ENCODE measurements around the gene CA10.

Gene CA10

GRCh38 chr17:51610155-51610554, 548.4 kb downstream of the CA10 start:
- DNase-seq = no peak

GRCh38 chr17:51608251-51608933, 550.1 kb downstream of the CA10 start:
- DNase-seq = no peak

DNA sequence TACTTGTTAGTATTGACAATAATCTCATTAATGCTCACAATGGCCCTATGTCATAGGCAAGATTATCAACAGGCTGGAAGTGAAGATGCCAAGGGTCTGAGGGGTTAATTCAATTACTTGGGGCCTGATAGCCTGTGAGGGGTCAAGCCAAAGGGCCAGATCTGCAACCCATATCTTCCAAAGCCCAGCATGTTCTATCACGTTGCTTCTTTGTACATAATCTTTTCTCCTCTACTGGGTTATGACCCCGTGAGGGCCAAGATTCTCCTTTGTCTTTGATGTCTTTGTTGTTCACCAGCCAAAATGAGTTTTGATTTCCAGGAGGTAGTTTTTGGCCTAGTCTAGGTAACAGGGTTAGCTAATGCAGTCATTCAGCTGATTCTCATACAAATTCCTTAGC, 551.0 kb downstream of the CA10 start:
- DNase-seq = no peak

DNA sequence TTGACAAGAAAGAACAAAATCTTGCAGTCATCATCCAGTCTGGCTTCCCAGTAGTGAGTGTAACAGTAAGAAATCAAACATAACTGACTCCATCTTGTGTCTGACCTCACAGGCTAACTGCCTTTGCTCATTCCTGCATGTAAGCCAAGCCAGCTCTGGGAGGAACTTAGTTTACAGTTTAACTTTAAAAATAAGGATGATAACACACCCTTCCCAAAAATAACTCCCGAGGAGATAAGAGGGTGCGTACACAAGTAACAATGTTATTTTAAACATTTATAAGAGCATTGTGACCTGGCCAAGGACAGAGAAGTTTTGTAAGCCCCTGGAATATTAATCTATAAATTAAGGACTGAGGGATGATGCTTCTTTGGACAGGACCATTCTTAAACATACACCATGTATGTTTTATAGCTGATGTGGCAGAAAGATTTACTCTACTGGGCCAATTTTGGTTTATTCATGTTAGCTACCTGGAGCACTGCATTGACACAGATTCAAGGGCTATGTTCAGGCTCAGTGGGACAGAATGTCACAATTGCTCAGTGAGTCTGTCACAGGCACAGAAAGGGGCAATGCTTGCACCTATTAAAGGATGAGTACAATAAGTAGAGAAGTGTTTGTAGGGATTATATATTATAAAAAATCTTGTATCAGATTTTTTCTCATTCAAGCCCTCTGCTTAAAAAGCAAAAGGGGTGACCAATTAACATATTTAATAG, 554.1 kb downstream of the CA10 start:
- DNase-seq = no peak

DNA sequence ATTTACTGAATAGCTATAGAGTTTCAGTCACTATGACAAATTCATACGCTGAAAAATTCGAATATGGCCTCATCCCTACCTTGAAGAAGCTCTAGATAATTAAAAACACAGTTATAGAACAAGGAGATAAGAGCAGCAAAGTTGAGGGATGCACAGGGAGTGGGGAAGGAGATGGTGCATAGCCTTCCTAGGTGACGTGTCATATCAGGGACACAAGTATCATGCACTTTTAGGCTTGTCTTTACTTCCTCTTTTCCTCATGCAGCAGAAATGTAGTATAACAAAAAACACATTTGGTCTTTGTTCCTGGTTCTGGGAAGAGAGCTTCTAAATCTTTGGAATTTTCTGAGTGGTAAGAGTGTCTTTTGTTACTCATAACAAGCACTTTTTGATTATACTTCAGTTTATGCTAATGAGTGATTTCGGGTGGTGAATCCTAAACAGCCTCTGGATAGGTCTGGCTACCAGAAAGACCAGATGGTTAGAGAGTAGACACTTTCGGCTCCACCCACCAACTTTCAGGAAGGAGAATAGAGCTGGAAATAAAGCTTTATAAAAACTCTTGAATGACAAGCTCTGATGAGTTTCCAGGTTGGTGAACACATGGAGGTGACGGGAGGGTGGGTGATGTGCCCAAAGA, 556.8 kb downstream of the CA10 start:
- no peak for DNase-seq

DNA sequence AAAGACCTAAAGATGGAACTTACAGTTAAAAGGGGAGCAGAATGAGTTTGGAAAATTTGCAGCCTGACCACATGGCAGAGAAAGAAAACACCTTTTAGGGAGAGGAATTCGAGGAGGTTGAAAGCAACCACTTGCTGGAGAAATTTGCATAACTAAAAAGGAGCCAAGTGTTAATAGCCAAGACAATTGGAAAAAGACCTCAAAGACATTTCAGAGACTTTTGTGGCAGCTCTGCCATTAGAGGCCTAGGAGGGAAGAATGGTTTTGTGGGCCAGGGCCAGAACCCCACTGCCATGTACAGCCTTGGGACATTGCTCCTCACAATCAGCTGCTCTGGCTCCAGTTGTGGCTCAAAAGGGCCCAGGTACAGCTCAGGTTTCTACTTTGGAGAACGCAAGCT, 559.7 kb downstream of the CA10 start:
- DNase-seq = no peak

DNA sequence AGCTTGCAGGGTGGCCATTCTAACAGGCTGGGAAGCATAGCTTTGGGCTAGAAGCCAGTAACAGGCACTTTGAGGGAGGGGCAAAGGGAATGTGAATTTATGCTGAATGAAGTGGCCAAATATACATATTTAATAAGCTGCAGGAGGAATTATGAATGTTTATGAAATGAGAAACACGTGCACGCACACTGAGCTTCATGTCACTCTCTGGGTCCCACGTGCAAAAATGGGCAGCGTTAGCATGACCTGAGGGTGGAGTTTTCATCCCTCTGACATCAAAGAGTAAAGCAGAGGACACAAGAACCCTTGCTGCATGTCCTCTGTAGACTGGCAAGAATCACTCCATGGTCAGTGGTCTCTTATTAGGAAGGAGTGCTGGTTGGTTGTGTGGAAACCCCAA, 561.2 kb downstream of the CA10 start:
- no peak for DNase-seq

DNA sequence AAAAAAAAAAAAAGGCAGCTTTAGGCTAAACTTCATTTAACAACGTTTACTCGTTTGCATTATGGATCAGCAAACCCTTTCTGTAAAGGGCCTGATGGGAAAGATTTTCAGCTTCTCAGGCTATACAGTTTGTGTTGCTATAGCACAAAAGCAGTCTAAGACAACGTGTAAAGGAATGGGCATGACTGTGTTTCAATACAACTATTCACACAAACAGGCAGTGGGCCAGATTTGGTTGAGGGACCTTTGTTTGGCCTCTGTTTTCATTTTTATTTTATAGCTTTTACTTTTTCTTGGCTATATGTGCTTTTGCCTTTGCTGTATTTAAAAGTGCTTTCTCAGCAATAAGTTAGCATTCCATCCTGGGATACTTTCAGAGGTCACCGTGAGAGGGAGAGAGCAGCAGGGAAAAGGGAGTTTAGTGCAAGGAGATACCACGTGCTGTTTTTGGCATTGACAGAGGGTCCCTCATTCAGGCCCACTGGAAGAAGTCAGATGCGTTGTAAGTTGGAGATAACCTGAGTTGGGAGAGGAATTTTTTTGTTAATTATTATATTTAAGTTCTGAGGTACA, 562.6 kb downstream of the CA10 start:
- DNase-seq = no peak

DNA sequence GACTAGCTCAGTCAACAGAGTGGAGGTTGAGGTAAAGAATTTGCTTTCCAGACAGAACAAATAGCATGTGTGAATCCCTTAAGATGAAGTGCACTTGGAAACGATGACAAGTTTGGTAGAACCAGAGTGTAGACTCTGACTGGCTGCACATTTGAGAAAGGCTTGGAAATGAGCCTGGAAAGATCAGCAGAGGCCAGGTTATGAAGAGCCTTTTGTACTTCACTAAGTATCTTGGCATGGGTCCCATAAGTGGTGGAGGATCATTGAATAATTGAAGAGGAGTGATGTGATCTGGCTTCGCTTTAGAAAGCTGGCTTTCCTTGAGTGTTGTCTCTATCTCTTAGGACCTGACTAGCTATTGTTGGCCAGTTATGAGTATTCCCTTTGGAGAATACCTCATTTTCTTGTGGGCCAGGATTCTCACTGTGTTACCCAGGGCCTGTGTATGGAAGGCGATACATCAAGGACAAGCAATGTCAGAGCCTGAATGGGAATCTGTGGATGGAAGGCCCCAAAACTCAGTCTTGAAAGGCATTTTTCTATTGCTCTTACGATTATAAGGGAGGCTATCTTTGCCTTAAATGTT, 568.4 kb downstream of the CA10 start:
- DNase-seq = no peak

- DNase-seq = no peak
Measured at GRCh38 chr17:51588063-51588462, 570.5 kb downstream of the CA10 start.

- DNase-seq = no peak
Measured at GRCh38 chr17:51587516-51587915, 571.0 kb downstream of the CA10 start.

GRCh38 chr17:51585514-51586104, 572.9 kb downstream of the CA10 start:
- peak in 3 of 56 donors; percentile 1 to 4 (median 2) for DNase-seq

DNA sequence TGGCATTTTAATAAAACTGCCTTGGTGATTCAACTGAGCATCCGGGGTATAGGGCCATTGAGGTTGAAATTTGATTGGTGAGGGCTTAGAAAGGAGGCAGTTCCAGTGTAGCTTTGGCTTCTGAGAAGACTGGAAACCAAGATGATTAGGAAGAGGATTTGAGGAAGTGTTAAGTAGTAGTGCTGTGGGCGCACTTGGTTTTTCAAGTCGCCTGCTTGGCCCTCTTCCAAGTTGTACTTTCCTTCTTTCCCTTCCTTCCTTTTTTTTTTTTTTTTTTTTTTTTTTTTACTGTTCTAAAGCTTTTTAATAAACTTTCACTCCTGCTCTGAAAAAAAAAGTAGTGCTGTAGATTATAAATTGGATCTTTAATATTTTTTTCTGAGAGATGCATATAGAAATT, 577.6 kb downstream of the CA10 start:
- no peak for DNase-seq

Data from nucleus accumbens (tissue), 56 donors.